Activated naive CD4-positive, alpha-beta T cell treated with anti-CD3 and anti-CD28 coated beads, Interleukin-2, amount 50 U/mL, for 16 hours (primary cell): ENCODE measurements around the gene SCG3.

Experiments used
- DNase-seq: peaks from one replicate; pipeline ENCODE4 v3.0.0-alpha.2; 2020

SCG3 gene

DNA sequence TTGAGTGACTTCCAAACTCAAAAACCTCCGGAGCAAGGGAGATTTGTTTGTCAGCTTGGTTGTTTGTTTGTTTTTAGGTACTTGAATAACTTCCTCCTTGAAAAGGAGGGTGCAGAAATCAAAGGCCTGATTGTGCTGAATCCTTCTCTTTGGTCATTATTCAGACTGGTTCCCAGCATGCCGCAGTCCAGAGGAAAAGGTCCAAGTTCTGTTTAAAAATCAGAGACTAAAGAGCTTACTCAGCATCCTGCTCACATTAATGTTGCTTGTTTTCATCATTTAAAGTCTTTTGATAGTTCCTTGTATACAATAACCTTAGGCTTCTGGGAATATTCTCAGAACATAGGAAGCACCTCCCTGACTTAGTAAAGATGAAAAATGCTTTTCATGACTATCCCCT lies 982 bp upstream of the SCG3 start:
- DNase-seq, result no peak

DNA sequence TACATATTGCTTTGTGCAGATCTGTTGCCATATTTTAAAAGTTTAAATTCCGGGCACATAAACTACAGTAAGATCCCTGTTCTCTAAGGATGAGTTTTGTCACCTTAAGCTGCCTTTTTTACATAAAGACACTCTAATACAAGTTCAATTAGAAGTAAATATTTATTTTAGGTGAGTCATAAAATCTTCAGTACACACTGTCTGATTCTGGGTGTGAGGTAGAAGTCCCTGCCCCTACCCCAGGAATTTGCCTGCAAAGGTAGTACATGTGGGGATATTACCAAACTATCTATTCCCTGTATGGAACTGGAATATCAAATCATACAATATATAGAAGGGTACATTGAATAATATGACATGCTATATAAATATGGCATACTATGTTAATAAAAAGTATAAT lies 6.3 kb downstream of the SCG3 start:
- no peak for DNase-seq

DNA sequence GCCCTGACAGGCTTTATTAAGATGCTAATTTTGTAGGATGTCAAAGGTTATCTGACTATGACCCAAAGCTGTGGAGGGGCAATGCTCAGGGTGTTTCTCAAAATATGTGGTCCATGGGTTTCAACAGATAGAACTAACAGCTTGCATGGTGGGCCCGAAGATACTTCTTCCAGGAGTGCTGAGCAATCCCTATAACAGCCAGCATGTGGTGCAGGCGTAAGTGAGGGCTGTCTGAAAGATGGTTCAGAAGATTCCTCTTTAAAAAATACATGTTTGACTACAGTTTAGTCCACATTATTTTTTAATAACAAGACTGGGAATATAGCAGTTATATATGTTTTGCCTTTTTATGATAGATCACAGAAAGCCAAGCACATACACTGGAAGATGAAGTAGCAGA lies 7.6 kb downstream of the SCG3 start:
- no peak for DNase-seq

DNA sequence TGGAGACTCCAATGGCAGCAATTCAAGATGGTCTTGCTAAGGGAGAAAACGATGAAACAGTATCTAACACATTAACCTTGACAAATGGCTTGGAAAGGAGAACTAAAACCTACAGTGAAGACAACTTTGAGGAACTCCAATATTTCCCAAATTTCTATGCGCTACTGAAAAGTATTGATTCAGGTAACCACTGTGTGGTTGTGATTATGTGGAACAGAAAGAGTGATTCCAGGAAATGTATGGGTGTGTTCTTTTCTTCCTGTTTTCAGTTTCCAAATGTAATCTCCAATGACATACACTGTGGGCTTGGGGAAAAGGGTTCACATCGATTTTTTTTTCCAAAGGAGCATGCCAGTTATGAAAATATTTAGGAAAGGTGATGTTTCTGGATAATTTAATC lies 10.9 kb downstream of the SCG3 start:
- DNase-seq, result no peak

DNA sequence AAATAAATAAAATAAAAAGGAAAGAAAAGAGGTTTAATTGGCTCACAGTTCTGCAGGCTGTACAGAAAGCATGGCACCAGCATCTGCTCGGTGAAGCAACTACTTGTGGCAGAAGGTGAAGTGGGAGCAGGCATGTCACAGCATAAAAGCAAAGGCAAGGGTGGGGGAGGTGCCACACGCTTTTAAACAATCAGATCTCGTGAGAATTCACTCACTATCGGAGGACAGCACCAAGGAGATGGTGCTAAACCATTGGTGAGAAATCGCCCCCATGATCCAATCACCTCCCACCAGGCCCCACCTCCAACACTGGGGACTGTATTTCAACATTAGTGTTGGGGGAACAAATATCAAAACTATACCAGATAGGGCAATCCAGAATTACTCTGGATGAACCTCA lies 15.3 kb downstream of the SCG3 start:
- DNase-seq, result no peak

GRCh38 chr15:51697163-51697562 lies 15.9 kb downstream of the SCG3 start:
- no peak for DNase-seq

GRCh38 chr15:51699373-51699772 lies 18.1 kb downstream of the SCG3 start:
- no peak for DNase-seq

DNA sequence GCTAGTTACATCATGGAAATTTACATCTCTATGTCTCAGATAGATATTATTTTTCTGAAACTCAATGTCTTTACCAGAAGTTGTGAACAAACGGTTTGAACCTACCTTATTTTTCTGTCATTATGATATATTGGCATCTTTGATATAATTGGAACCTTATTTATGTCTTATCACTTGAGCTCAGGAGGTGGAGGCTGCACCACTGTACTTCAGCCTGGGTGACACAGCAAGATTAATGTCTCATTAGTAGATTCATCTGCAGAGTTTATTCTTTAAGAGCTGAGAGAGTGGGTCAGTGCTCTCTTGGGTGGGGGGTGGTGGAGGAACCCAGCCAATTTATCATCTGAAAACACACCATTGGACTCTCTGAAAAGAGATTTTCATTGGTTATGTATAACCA lies 21.4 kb downstream of the SCG3 start:
- no peak for DNase-seq

DNA sequence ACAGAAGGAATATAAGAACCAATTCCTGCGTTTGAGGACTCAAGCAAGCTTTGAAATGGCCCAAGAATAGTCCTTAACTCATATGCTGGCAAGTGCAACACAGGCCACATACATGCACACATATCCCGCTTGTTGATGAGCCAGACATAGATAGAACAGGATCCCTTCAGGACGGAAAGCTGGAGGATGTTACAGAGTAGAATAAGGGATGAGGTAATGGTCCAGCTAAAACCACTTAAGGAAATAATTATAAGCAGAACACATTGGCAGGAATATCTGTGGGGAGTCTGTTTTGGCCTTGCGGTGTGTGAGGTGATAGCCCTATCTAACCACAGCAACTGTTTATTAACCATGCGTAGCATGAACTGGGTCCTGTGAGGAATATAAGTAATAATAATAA lies 25.0 kb downstream of the SCG3 start:
- no peak for DNase-seq

- no peak for DNase-seq
Measured at GRCh38 chr15:51706926-51707608, 25.8 kb downstream of the SCG3 start.

- DNase-seq, result no peak
Measured at GRCh38 chr15:51708013-51708412, 26.7 kb downstream of the SCG3 start.

GRCh38 chr15:51709031-51709430 lies 27.7 kb downstream of the SCG3 start:
- DNase-seq, result no peak

DNA sequence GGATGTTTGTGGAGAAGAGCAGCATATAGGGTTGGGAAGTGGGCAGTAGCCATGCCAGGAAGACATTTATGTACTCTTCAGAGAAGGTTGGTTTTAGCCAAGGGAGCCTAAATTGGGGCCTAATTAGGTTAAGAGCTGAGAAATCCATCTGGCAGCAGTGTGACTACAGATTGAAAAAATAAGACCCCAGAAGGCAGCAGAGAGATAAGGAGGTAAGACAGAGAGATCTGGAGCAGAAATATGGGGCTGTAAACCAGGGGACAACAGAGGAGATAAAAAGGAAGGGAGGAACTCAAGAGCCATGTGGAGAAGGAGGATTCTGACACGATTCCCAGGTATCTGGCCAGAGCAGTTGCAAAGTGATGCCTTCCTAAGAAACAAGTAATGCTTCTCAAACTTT lies 32.9 kb downstream of the SCG3 start:
- DNase-seq, result no peak

GRCh38 chr15:51714911-51715310 lies 33.6 kb downstream of the SCG3 start:
- no peak for DNase-seq

GRCh38 chr15:51718219-51718618 lies 36.9 kb downstream of the SCG3 start:
- no peak for DNase-seq

DNA sequence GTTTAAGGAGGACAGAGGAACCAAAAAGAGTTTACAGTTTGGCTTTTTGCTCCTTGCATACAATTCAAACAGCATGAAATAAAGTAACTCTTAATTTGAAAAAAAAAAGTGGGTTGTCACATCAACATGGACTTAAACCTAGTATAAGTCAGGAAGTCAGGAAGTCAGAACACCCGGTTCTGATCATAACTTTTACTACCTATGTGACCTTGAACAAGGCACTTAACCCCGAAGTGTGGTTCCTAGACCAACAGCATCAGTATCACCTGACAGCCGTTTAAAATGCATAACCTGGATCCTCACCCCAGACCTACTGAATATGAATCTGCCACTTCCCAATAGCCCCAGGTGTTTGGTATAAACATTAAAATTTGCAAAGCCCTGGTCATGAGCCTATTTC lies 37.4 kb downstream of the SCG3 start:
- DNase-seq, result no peak

DNA sequence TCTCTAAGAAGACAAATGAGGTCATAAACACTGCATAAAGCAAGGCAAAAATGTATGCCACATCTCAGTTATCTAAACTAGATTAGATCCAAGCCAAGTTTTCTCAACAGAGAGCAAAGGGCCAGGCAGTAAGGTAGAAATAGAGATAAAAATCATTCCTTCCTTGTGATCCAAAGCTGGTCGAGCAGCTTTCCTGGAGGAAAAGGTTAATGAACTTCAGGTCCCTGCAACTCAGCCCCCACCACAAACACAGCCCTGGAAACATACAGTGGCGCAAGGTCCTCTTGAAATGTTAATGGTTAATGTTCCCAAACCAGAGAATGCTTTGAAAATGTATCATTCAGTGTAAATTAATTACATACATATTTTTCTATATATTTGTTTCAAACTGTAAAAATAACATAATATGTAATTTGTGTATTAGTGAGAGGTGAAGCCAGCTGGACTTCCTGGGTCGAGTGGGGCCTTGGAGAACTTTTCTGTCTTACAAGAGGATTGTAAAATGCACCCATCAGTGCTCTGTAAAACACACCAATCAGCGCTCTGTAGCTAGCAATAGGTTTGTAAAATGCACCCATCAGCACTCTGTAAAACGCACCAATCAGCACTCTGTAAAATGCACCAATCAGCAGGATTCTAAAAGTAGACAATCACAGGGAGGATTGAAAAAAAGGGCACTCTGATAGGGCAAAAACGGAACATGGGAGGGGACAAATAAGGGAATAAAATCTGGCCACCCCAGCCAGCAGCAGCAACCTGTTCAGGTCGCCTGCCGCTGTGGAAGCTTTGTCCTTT lies 39.1 kb downstream of the SCG3 start:
- DNase-seq, result no peak

DNA sequence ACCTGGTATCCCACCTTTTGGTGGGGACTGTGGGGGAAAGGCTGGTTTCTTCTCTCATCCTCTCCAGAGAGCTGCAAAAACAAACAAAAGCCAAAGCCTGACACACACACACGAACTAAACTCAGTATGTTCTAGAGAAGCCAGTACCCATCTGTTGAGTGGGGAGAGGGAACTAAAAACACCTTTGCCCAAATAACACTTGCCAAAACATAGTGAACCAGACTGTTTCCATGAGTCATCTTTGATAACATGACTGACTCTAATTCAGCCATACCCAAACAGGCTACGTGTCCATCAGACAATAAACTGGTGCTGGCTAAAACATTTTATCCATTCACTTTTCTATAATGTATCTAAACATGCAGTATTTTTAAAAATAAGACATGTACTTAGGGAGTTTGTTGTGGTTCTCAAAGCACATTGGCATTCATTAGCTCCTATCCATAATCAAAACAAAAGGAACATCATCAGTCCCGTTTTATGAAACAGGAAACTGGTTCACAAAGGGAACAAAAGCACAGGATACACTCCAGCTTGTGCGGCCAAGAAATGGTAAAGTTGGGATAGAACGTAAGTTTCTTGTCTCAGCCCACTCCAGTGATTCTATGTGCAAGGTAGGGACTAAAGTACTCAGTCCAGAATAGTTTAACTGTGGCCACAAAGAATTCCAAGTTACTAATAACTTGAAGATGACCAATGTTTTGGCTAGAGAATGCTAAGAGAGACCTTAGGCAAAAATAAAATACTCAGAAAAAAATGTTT lies 40.1 kb downstream of the SCG3 start:
- no peak for DNase-seq

DNA sequence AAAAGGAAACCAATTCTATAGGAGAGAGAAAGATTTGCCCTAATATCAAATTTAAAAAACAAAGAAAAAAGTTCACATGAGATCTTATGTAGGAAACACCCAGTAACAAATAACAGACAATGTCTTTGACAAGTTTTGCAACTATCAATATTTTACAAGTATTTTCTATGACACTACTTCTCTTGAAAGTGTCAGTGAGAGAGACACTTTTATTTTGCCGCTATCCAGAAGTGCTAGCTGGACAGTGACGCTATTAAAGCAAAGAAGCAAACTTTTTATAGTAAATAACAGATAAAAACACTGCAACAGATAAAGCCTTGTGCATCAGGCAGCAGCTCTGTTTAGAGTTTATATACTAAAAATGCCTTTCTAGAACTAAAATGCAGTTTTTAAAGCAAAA lies 42.9 kb downstream of the SCG3 start:
- no peak for DNase-seq

GRCh38 chr15:51724673-51725072 lies 43.4 kb downstream of the SCG3 start:
- no peak for DNase-seq

DNA sequence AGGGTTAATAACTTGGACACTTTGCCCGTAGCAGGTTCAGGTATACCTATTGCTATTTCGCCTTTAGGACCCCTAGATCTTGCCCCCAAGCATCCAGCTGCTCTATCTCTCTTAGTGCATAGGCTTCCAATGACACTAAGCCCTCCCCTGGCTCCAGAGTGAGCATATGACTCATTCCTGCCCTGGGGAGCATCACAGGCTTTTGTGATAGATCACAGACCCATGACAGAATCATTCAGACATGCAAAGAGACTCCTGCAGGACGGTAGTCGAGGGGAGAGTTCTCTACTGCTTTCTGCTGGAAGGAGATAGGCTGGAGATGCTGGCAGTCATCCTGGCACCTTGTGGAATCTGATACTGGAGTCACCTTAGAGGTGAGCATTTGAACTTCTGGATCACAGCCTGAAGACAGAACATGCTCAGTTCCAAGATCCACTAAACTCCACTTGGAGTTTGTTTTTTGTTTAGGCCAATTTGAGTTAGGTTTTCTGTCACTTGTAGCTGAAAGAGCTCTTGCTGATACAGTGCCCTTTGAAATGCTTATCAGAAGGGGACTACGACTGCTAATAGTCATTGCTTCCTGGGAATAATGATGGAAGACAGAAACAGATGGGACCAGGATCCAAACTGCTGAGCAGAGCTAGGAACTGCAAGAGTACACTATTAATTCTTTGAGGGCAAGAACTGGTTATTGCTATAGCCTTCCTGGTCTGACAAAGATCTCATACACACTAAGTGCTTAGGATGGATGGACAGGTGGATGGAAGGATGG lies 45.2 kb downstream of the SCG3 start:
- peak; percentile 50 for DNase-seq

DNA sequence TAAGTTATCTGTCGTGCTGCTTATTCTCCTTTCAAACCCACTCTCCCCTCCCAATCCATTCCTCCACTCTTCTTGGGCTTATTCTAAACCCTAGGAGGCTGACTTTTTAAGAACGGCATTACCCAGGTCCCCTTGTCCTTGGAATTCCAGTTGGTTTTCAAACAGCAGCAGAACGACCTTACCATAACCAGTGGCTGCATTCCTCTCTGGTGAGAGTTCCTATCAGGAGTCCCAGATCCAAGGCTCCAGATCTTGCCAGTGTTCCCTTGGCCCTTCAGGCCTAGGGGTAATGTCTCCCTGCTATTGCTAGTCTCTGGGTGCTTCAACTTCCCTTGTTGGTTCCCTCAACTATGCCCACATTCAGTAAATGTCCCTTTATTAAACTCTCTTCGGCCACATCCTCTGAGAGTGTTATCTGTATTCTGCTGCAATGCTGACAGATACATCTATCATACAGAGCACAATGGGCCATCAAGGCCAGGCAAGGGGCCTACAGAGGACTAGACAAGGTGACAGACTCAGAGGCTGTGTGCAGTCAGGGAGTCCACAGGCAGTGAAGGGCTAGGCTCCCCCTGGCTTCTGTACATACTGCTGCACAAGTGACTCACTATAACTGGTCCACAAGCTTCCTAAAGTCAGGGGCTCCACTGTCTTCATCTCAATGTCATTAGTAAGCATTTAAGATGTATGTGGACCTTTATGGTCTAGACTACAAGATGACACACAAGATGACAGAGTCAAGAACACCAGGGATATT lies 46.0 kb downstream of the SCG3 start:
- no peak for DNase-seq
